Measurements from ENCODE around the gene ZXDC. TPM values are rescaled to one million over a fixed set of nuclear protein-coding genes. Genes with fewer than 3 reads are reported as not detected.

Gene ZXDC
- total and polyA plus RNA-seq, 2 experiments from 2014 or later = 24.1 to 25.0 TPM

GRCh38 chr3:126516152-126516935 is 40.7 kb upstream of the ZXDC start:
- Histone ChIP-seq H3K36me3 (replicated peaks; ENCODE audit: insufficient read depth, low read depth) (no peaks in the 10 kb centered on the region), H2AFZ (no peak overlapping the region), H3K4me3 (no peak overlapping the region), H3K9me3 (ENCODE audit: low read depth) (no peaks in the 10 kb centered on the region), H4K20me1 (ENCODE audit: insufficient read depth, poor library complexity, severe bottlenecking) (no peaks in the 10 kb centered on the region), H3K27me3 (no peaks in the 10 kb centered on the region), H3K79me2 (no peaks in the 10 kb centered on the region), H3K9me2 (replicated peaks; ENCODE audit: insufficient read depth) (no peaks in the 10 kb centered on the region), H3K27ac (no peak overlapping the region), H3K4me2 (no peak overlapping the region), H3K4me1 (ENCODE audit: insufficient read depth) (no peaks in the 10 kb centered on the region)
- TF ChIP-seq CTCF (IDR thresholded peaks at IDR 0.05; ENCODE audit: poor library complexity) = no peak
- no peak for TF ChIP-seq EZH2phosphoT487 (IDR thresholded peaks at IDR 0.05; ENCODE audit: low read depth, severe bottlenecking, unreplicated experiment)
- 96% methylated on average over 2 of the region's 6 CpGs for WGBS (ENCODE audit: low lambda C conversion rate, missing lambda C conversion rate)
- DNase-seq (ENCODE audit: low spot score) = no peak

- DNase-seq (ENCODE audit: low spot score) = no peak
- no peaks in the 10 kb centered on the region for H4K20me1 ChIP-seq (ENCODE audit: insufficient read depth, poor library complexity, severe bottlenecking)
- H3K79me2 ChIP-seq = no peaks in the 10 kb centered on the region
- H3K27me3 ChIP-seq = no peaks in the 10 kb centered on the region
- 93% methylated on average over 6 of the region's 8 CpGs for WGBS (ENCODE audit: low lambda C conversion rate, missing lambda C conversion rate)
- no peaks in the 10 kb centered on the region for H3K9me3 ChIP-seq (ENCODE audit: low read depth)
- no peak overlapping the region for H3K27ac ChIP-seq
- H3K4me3 ChIP-seq = no peak overlapping the region
- TF ChIP-seq CTCF (IDR thresholded peaks at IDR 0.05; ENCODE audit: poor library complexity) (no peak), EZH2 (IDR thresholded peaks at IDR 0.05; ENCODE audit: borderline replicate concordance) (no peak), EZH2phosphoT487 (IDR thresholded peaks at IDR 0.05; ENCODE audit: low read depth, severe bottlenecking, unreplicated experiment) (no peak)
- no peaks in the 10 kb centered on the region for H3K9me2 ChIP-seq (replicated peaks; ENCODE audit: insufficient read depth)
- no peak overlapping the region for H3K4me2 ChIP-seq
- no peaks in the 10 kb centered on the region for H3K36me3 ChIP-seq (replicated peaks; ENCODE audit: insufficient read depth, low read depth)
- no peaks in the 10 kb centered on the region for H3K4me1 ChIP-seq (ENCODE audit: insufficient read depth)
- H2AFZ ChIP-seq = no peak overlapping the region
Observed at GRCh38 chr3:126515066-126515706, 39.5 kb upstream of the ZXDC start.

GRCh38 chr3:126514161-126514560 is 38.5 kb upstream of the ZXDC start:
- Histone ChIP-seq H3K9me3 (ENCODE audit: low read depth) (no peaks in the 10 kb centered on the region), H3K9me2 (replicated peaks; ENCODE audit: insufficient read depth) (no peaks in the 10 kb centered on the region), H3K79me2 (no peaks in the 10 kb centered on the region), H3K36me3 (replicated peaks; ENCODE audit: insufficient read depth, low read depth) (no peaks in the 10 kb centered on the region), H3K27me3 (no peaks in the 10 kb centered on the region), H2AFZ (no peak overlapping the region), H4K20me1 (ENCODE audit: insufficient read depth, poor library complexity, severe bottlenecking) (no peaks in the 10 kb centered on the region), H3K4me3 (no peak overlapping the region), H3K27ac (no peak overlapping the region), H3K4me1 (ENCODE audit: insufficient read depth) (no peaks in the 10 kb centered on the region), H3K4me2 (no peak overlapping the region)
- TF ChIP-seq CTCF (IDR thresholded peaks at IDR 0.05; ENCODE audit: poor library complexity) = no peak
- no peak for TF ChIP-seq EZH2phosphoT487 (IDR thresholded peaks at IDR 0.05; ENCODE audit: low read depth, severe bottlenecking, unreplicated experiment)
- no peak for TF ChIP-seq EZH2 (IDR thresholded peaks at IDR 0.05; ENCODE audit: borderline replicate concordance)
- WGBS (ENCODE audit: low lambda C conversion rate, missing lambda C conversion rate) = 86% methylated on average over 11 of the region's 11 CpGs
- DNase-seq (ENCODE audit: low spot score) = no peak
